Hematopoietic multipotent progenitor cell treated with erythropoietin and hydrocortisone succinate and interleukin-3 and kit ligand, for 17 days (in vitro differentiated cells): ENCODE measurements around the gene ZNF135.

Experiments
- DNase-seq: peaks from one replicate; pipeline ENCODE4 v3.0.0-alpha.2; 2015; ENCODE audit warnings: low spot score

Gene ZNF135

GRCh38 chr19:58047672-58048071, 11.4 kb upstream of the ZNF135 start:
- DNase-seq: no peak

GRCh38 chr19:58052256-58052655, 6.8 kb upstream of the ZNF135 start:
- DNase-seq: no peak

GRCh38 chr19:58053480-58054156, 5.5 kb upstream of the ZNF135 start:
- no peak for DNase-seq

- DNase-seq: no peak
Measured at GRCh38 chr19:58054901-58055874, 3.9 kb upstream of the ZNF135 start.

- no peak for DNase-seq
Measured at GRCh38 chr19:58056261-58056660, 2.8 kb upstream of the ZNF135 start.

GRCh38 chr19:58056861-58057260, 2.2 kb upstream of the ZNF135 start:
- no peak for DNase-seq

GRCh38 chr19:58058467-58058866, 615 bp upstream of the ZNF135 start:
- DNase-seq: no peak

- no peak for DNase-seq
Measured at GRCh38 chr19:58059671-58060078, 593 bp downstream of the ZNF135 start.

GRCh38 chr19:58060231-58060630, 1.1 kb downstream of the ZNF135 start:
- no peak for DNase-seq

- DNase-seq: no peak
Measured at GRCh38 chr19:58063712-58064111, 4.6 kb downstream of the ZNF135 start.

GRCh38 chr19:58067240-58067912, 8.3 kb downstream of the ZNF135 start:
- DNase-seq: no peak

GRCh38 chr19:58079792-58080191, 20.7 kb downstream of the ZNF135 start:
- no peak for DNase-seq

GRCh38 chr19:58083021-58083420, 23.9 kb downstream of the ZNF135 start:
- no peak for DNase-seq

- DNase-seq: no peak
Measured at GRCh38 chr19:58084596-58085347, 25.7 kb downstream of the ZNF135 start.

GRCh38 chr19:58085348-58085875, 26.3 kb downstream of the ZNF135 start:
- DNase-seq: no peak

- DNase-seq: no peak
Measured at GRCh38 chr19:58086825-58087710, 28.0 kb downstream of the ZNF135 start.

GRCh38 chr19:58088521-58089052, 29.5 kb downstream of the ZNF135 start:
- no peak for DNase-seq

- DNase-seq: no peak
Measured at GRCh38 chr19:58089846-58090245, 30.8 kb downstream of the ZNF135 start.

- no peak for DNase-seq
Measured at GRCh38 chr19:58091251-58091995, 32.3 kb downstream of the ZNF135 start.

GRCh38 chr19:58093071-58093470, 34.0 kb downstream of the ZNF135 start:
- no peak for DNase-seq
